Astrocyte (in vitro differentiated cells and primary cell): ENCODE results near the gene PAMR1.

ENCODE experiments used
- CTCF ChIP-seq: IDR thresholded peaks from 2 replicates; pipeline ENCODE4 v1.5.1; 2011; ENCODE audit warnings: low read depth, mild to moderate bottlenecking, inconsistent platforms, low read length, moderate library complexity; ENCODE audit not compliant: insufficient read depth
- EZH2 ChIP-seq: IDR thresholded peaks from 2 replicates; pipeline ENCODE4 v1.6.1; 2012; ENCODE audit warnings: mild to moderate bottlenecking, low read length, inconsistent platforms; ENCODE audit not compliant: insufficient read depth

- TF ChIP-seq CTCF = peak; percentile 25
- TF ChIP-seq EZH2 = no peak
Observed at GRCh38 chr11:35464308-35464707, 61.1 kb downstream of the PAMR1 start.
